ENCODE data around the gene C15orf62. TPM values are rescaled to one million over a fixed set of nuclear protein-coding genes. Genes with fewer than 3 reads are reported as not detected.

Gene C15orf62
- total RNA-seq, 4 donors from 2014 or later = 0.59 TPM; not detected in 3

- H3K27ac ChIP-seq = no peak overlapping the region
- H3K9me3 ChIP-seq = no peaks in the 10 kb centered on the region
- H3K36me3 ChIP-seq = peaks cover 0 to 16% (median 0%) of the 10 kb centered on the region in 3 donors
- DNase-seq (ENCODE audit: low spot score in 2 of 2) = no peak
- TF ChIP-seq POLR2A (IDR thresholded peaks at IDR 0.05) = no peak
- no peak for TF ChIP-seq CTCF (IDR thresholded peaks at IDR 0.05)
- TF ChIP-seq EP300 (IDR thresholded peaks at IDR 0.05) = no peak
- no peak overlapping the region for H3K4me3 ChIP-seq
- 84 to 89% methylated on average over 3 of the region's 3 CpGs for WGBS, 2 donors
- no peaks in the 10 kb centered on the region for H3K27me3 ChIP-seq
- peaks cover 0 to 36% (median 6%) of the 10 kb centered on the region in 4 donors for H3K4me1 ChIP-seq
Observed at GRCh38 chr15:40790718-40791117, 20.9 kb downstream of the C15orf62 start.

- Histone ChIP-seq H3K36me3 (peaks cover 0 to 16% (median 0%) of the 10 kb centered on the region in 3 donors), H3K27me3 (no peaks in the 10 kb centered on the region), H3K27ac (no peak overlapping the region), H3K4me1 (peaks cover 0 to 31% (median 3%) of the 10 kb centered on the region in 4 donors), H3K9me3 (no peaks in the 10 kb centered on the region), H3K4me3 (no peak overlapping the region)
- DNase-seq (ENCODE audit: low spot score in 2 of 2) = no peak
- TF ChIP-seq EP300 (IDR thresholded peaks at IDR 0.05) (no peak), POLR2A (IDR thresholded peaks at IDR 0.05) (no peak), CTCF (IDR thresholded peaks at IDR 0.05) (no peak)
- 97 to 100% methylated on average over 3 of the region's 3 CpGs for WGBS, 2 donors
Observed at GRCh38 chr15:40792394-40792793, 22.6 kb downstream of the C15orf62 start.

GRCh38 chr15:40793216-40793989 is 23.6 kb downstream of the C15orf62 start:
- no peaks in the 10 kb centered on the region for H3K9me3 ChIP-seq
- H3K4me1 ChIP-seq = peaks cover 0 to 23% (median 0%) of the 10 kb centered on the region in 4 donors
- no peak overlapping the region for H3K27ac ChIP-seq
- H3K4me3 ChIP-seq = no peak overlapping the region
- WGBS, 2 donors = 76 to 81% methylated on average over 9 of the region's 9 CpGs
- no peaks in the 10 kb centered on the region for H3K27me3 ChIP-seq
- TF ChIP-seq POLR2A (IDR thresholded peaks at IDR 0.05) (no peak), EP300 (IDR thresholded peaks at IDR 0.05) (no peak), CTCF (IDR thresholded peaks at IDR 0.05) (no peak)
- H3K36me3 ChIP-seq = peaks cover 0 to 16% (median 0%) of the 10 kb centered on the region in 3 donors
- DNase-seq (ENCODE audit: low spot score in 2 of 2) = no peak

GRCh38 chr15:40796041-40796440 is 26.3 kb downstream of the C15orf62 start:
- DNase-seq (ENCODE audit: low spot score in 2 of 2) = no peak
- Histone ChIP-seq H3K4me3 (no peak overlapping the region), H3K9me3 (no peaks in the 10 kb centered on the region), H3K27ac (no peak overlapping the region), H3K36me3 (peaks cover 0 to 21% (median 0%) of the 10 kb centered on the region in 3 donors), H3K27me3 (no peaks in the 10 kb centered on the region), H3K4me1 (peaks cover 0 to 17% (median 0%) of the 10 kb centered on the region in 4 donors)
- no peak for TF ChIP-seq POLR2A (IDR thresholded peaks at IDR 0.05)
- TF ChIP-seq EP300 (IDR thresholded peaks at IDR 0.05) = no peak
- 78 to 82% methylated on average over 2 of the region's 2 CpGs for WGBS, 2 donors

- WGBS, 2 donors = 86 to 90% methylated on average over 5 of the region's 5 CpGs
Observed at GRCh38 chr15:40796512-40796911, 26.7 kb downstream of the C15orf62 start.

More at GRCh38 chr15:40796512-40796911, 26.7 kb downstream of the C15orf62 start:
- Histone ChIP-seq H3K27me3 (no peaks in the 10 kb centered on the region), H3K9me3 (no peaks in the 10 kb centered on the region), H3K36me3 (peaks cover 0 to 16% (median 0%) of the 10 kb centered on the region in 3 donors), H3K27ac (no peak overlapping the region), H3K4me3 (no peak overlapping the region), H3K4me1 (peaks cover 0 to 17% (median 0%) of the 10 kb centered on the region in 4 donors)
- no peak for DNase-seq (ENCODE audit: low spot score in 2 of 2)
- TF ChIP-seq CTCF (IDR thresholded peaks at IDR 0.05) (no peak), POLR2A (IDR thresholded peaks at IDR 0.05) (no peak), EP300 (IDR thresholded peaks at IDR 0.05) (no peak)

All from tibial nerve (tissue), 4 donors.